Measurements from ENCODE around the gene PAX6. TPM values are rescaled to one million over a fixed set of nuclear protein-coding genes. Genes with fewer than 3 reads are reported as not detected.
A peak's percentile ranks its signal among the peaks of the same experiment; 100 is the strongest.

Gene PAX6
- total and polyA plus RNA-seq, 2 of the 4 experiments (the other 2 are of a cell fraction) = not detected

GRCh38 chr11:31780078-31780477 is 31.0 kb downstream of the PAX6 start:
- ChIA-PET POLR2A (ENCODE audit: unreplicated experiment) (no interaction called here), CTCF (interaction anchor here (0.7 kb wide), 1 partner anchor 12 kb away, joined by 3 read pairs; no protein-coding TSS in a partner anchor)
- Histone ChIP-seq H4K5ac (ENCODE audit: low read depth, low read length) (no peak overlapping the region), H4K20me1 (ENCODE audit: insufficient read depth, low read length) (no peaks in the 10 kb centered on the region), H3K23ac (ENCODE audit: low read depth, low read length) (no peak overlapping the region), H3K9ac (ENCODE audit: low read depth, low read length) (no peak overlapping the region), H3K27ac (ENCODE audit: insufficient read depth, low read length) (no peak overlapping the region), H3K9me3 (ENCODE audit: control insufficient read depth, insufficient read depth, low read length) (no peaks in the 10 kb centered on the region), H3K36me3 (ENCODE audit: control insufficient read depth, insufficient read depth, low read length) (no peaks in the 10 kb centered on the region), H4K8ac (ENCODE audit: low read depth in 2 of 2, low read length in 2 of 2) (no peak overlapping the region), H3K27me3 (ENCODE audit: control insufficient read depth, insufficient read depth, low read length) (no peaks in the 10 kb centered on the region), H3K4ac (ENCODE audit: low read depth, low read length) (no peak overlapping the region), H2AFZ (replicated peaks; ENCODE audit: low read length, poor library complexity) (no peak overlapping the region), H2BK120ac (ENCODE audit: low read depth, low read length) (no peak overlapping the region), H3K9me1 (ENCODE audit: insufficient read depth, low read length) (peaks cover 5% of the 10 kb centered on the region; the same call in 1 of the 2 replicates), H2AK5ac (ENCODE audit: low read depth, low read length) (no peak overlapping the region), H4K91ac (ENCODE audit: insufficient read depth, low read depth, low read length) (no peak overlapping the region), H3K79me1 (ENCODE audit: low read depth in 1 of 2, low read length in 2 of 2) (no peaks in the 10 kb centered on the region), H3K56ac (ENCODE audit: extremely low read depth, insufficient read depth, low read length) (no peak overlapping the region), H3K4me2 (ENCODE audit: low read depth, low read length) (no peak overlapping the region), H2BK5ac (ENCODE audit: low read depth, low read length, poor library complexity, severe bottlenecking) (no peak overlapping the region), H2BK20ac (ENCODE audit: low read depth, low read length) (no peak overlapping the region; the same call in 1 of the 2 replicates), H3K4me3 (ENCODE audit: insufficient read depth, low read depth, low read length) (no peak overlapping the region), H2BK15ac (ENCODE audit: low read depth, low read length) (no peak overlapping the region), H3K4me1 (ENCODE audit: control insufficient read depth, insufficient read depth, low read length) (peaks cover 3% of the 10 kb centered on the region), H3K18ac (ENCODE audit: low read depth, low read length) (no peak overlapping the region), H2AK9ac (replicated peaks; ENCODE audit: low read depth, low read length, poor library complexity) (no peak overlapping the region), H3K14ac (replicated peaks; ENCODE audit: low read depth, low read length) (0 out of 2 replicates have a peak overlapping the region, but pooled peaks have one; percentile 20)
- BruUV-seq (replicated peaks) = no TSS peak
- dilution Hi-C loops (cut with HindIII; ENCODE audit: low sequenced_read_pairs, unreplicated experiment) (no loop called here), intact Hi-C loops (cut with micrococcal nuclease) (loop anchor here (10.0 kb wide), 1 partner anchor 755 kb away; no protein-coding TSS in a partner anchor), in situ Hi-C loops (cut with MboI; ENCODE audit: low sequenced_read_pairs) (no loop called here)
- no peak for DNase-seq
- 100% methylated on average over 1 of the region's 4 CpGs; no CpG with 5 or more reads in 1 of the 2 experiments for WGBS, 2 experiments (ENCODE audit: extremely low coverage in 2 of 2, insufficient read length in 1 of 2)
- no peak for ATAC-seq (ENCODE audit: low read depth)
- TF ChIP-seq RFX5 (IDR thresholded peaks at IDR 0.05; ENCODE audit: low read depth, low read length) (no peak), SMC3 (IDR thresholded peaks at IDR 0.05; ENCODE audit: low read depth, low read length) (no peak), ELK1 (IDR thresholded peaks at IDR 0.05; ENCODE audit: borderline replicate concordance, low read depth, low read length) (no peak), MAZ (IDR thresholded peaks at IDR 0.05; ENCODE audit: borderline replicate concordance, low read depth, low read length) (no peak), NFE2L2 (IDR thresholded peaks at IDR 0.05; ENCODE audit: low read depth, low read length) (no peak), USF2 (IDR thresholded peaks at IDR 0.05; ENCODE audit: low read depth, low read length) (no peak), BHLHE40 (IDR thresholded peaks at IDR 0.05; ENCODE audit: low read depth, low read length) (no peak), POLR2A (IDR thresholded peaks at IDR 0.05; ENCODE audit: low read depth, low read length) (no peak), CTCF (conservative IDR thresholded peaks at IDR 0.05; ENCODE audit: low read depth, low read length) (no peak), CEBPB (IDR thresholded peaks at IDR 0.05; ENCODE audit: low read depth, low read length) (no peak)

All from IMR-90 (cell line).